Measurements from ENCODE around the gene TP53BP2.
"Not testable (repeated sequence)": the region's sequence is repeated elsewhere in the genome, so short reads cannot be mapped to it uniquely, and the experiment has no call there.

The TP53BP2 gene

GRCh38 chr1:223849352-223850254 is 3.9 kb upstream of the TP53BP2 start:
- no peak for FAIRE-seq

GRCh38 chr1:223848536-223848935 is 2.8 kb upstream of the TP53BP2 start:
- FAIRE-seq = no peak

GRCh38 chr1:223847781-223848345 is 2.1 kb upstream of the TP53BP2 start:
- FAIRE-seq = no peak

GRCh38 chr1:223845037-223845809 is 524 bp downstream of the TP53BP2 start:
- no peak for FAIRE-seq

- FAIRE-seq = no peak
Measured at GRCh38 chr1:223844787-223845036, 1.0 kb downstream of the TP53BP2 start.

- FAIRE-seq = no peak
Measured at GRCh38 chr1:223843934-223844786, 1.6 kb downstream of the TP53BP2 start.

- no peak for FAIRE-seq
Measured at GRCh38 chr1:223842784-223843183, 3.0 kb downstream of the TP53BP2 start.

- FAIRE-seq = not testable (repeated sequence)
Measured at GRCh38 chr1:223841977-223842623, 3.6 kb downstream of the TP53BP2 start.

- no peak for FAIRE-seq
Measured at GRCh38 chr1:223840254-223840653, 5.5 kb downstream of the TP53BP2 start.

- FAIRE-seq = no peak
Measured at GRCh38 chr1:223838125-223838854, 7.5 kb downstream of the TP53BP2 start.

GRCh38 chr1:223837687-223838086 is 8.1 kb downstream of the TP53BP2 start:
- no peak for FAIRE-seq

- FAIRE-seq = no peak
Measured at GRCh38 chr1:223837206-223837605, 8.5 kb downstream of the TP53BP2 start.

GRCh38 chr1:223836586-223836985 is 9.2 kb downstream of the TP53BP2 start:
- no peak for FAIRE-seq

GRCh38 chr1:223835754-223836153 is 10.0 kb downstream of the TP53BP2 start:
- no peak for FAIRE-seq

- no peak for FAIRE-seq
Measured at GRCh38 chr1:223834660-223835263, 11.0 kb downstream of the TP53BP2 start.

GRCh38 chr1:223833948-223834347 is 11.8 kb downstream of the TP53BP2 start:
- FAIRE-seq = no peak

- no peak for FAIRE-seq
Measured at GRCh38 chr1:223832637-223832943, 13.2 kb downstream of the TP53BP2 start.

GRCh38 chr1:223831755-223832636 is 13.8 kb downstream of the TP53BP2 start:
- peak; percentile 38 for FAIRE-seq

- no peak for FAIRE-seq
Measured at GRCh38 chr1:223829678-223830077, 16.1 kb downstream of the TP53BP2 start.

- FAIRE-seq = no peak
Measured at GRCh38 chr1:223828162-223828848, 17.4 kb downstream of the TP53BP2 start.
